K562 (cell line): ENCODE measurements around the gene NRCAM. TPM values are rescaled to one million over a fixed set of nuclear protein-coding genes. Genes with fewer than 3 reads are reported as not detected.
A peak's percentile ranks its signal among the peaks of the same experiment; 100 is the strongest.

Experiments used
- ARID2 ChIP-seq: fragments of 450-650 bp; IDR thresholded peaks from 2 replicates; pipeline ENCODE4 v1.6.1; 2017; ENCODE audit warnings: antibody characterized with exemption, mild to moderate bottlenecking
- ARID3B ChIP-seq: fragments of 250-450 bp; sonication (Bioruptor Pico); IDR thresholded peaks from 2 replicates; pipeline ENCODE4 v1.4.0; 2020; ENCODE audit warnings: borderline replicate concordance
- ARNT ChIP-seq, 2 experiments: fragments of 450-650 bp; IDR thresholded peaks; 2 replicates each; pipeline ENCODE4 v1.6.1; 2016; ENCODE audit warnings: mild to moderate bottlenecking in 1 of 2
- ELF1 ChIP-seq: fragments of 200-800 bp; sonication (Bioruptor generic); IDR thresholded peaks from 2 replicates; pipeline ENCODE4 v1.6.1; 2016; ENCODE audit warnings: missing genetic modification characterization, missing compliant biosample characterization
- GABPB1 ChIP-seq: sonication (generic); formaldehyde crosslinking; IDR thresholded peaks from 2 replicates; pipeline ENCODE4 v1.8.0; 2022; ENCODE audit warnings: mild to moderate bottlenecking, missing genetic modification reagents
- HDAC1 ChIP-seq, 2 experiments: fragments of 450-650 bp; IDR thresholded peaks; 2 replicates each; pipeline ENCODE4 v1.6.1; 2016 to 2017; ENCODE audit warnings: inconsistent platforms in 1 of 2, mild to moderate bottlenecking in 1 of 2, moderate library complexity in 1 of 2
- HDAC3 ChIP-seq: fragments of 450-650 bp; IDR thresholded peaks from 2 replicates; pipeline ENCODE4 v1.6.1; 2018; ENCODE audit warnings: borderline replicate concordance, mild to moderate bottlenecking, moderate library complexity; ENCODE audit not compliant: partially characterized antibody
- KDM2B ChIP-seq: fragments of 250-450 bp; sonication (Bioruptor Pico); IDR thresholded peaks from 2 replicates; pipeline ENCODE4 v1.8.0; 2021; ENCODE audit warnings: mild to moderate bottlenecking, moderate library complexity
- PATZ1 ChIP-seq: fragments of 250-450 bp; sonication (Bioruptor Pico); IDR thresholded peaks from 2 replicates; pipeline ENCODE4 v1.5.0; 2020; ENCODE audit warnings: mild to moderate bottlenecking, borderline replicate concordance
- PHF8 ChIP-seq: fragments of 200-600 bp; sonication (generic); IDR thresholded peaks from 2 replicates; pipeline ENCODE4 v1.6.1; 2012; ENCODE audit warnings: mixed run types, mild to moderate bottlenecking, inconsistent platforms, low read length, moderate library complexity, borderline replicate concordance
- SMARCA4 ChIP-seq: fragments of 450-650 bp; IDR thresholded peaks from 2 replicates; pipeline ENCODE4 v1.6.1; 2016
- SRSF9 ChIP-seq: fragments of 200-400 bp; formaldehyde crosslinking; IDR thresholded peaks from 2 replicates; pipeline ENCODE4 v1.6.1; 2017; ENCODE audit warnings: low read depth, low read length, borderline replicate concordance
- TAF1 ChIP-seq: IDR thresholded peaks from 2 replicates; pipeline ENCODE4 v1.6.1; 2011; ENCODE audit warnings: mild to moderate bottlenecking, low read length, moderate library complexity; ENCODE audit not compliant: insufficient read depth, control insufficient read depth, severe bottlenecking; ENCODE audit errors: extremely low read depth
- TEAD4 ChIP-seq, 2 experiments: sonication (generic) in 1 of 2; formaldehyde crosslinking in 1 of 2; IDR thresholded peaks; 2 replicates each; pipeline versions ENCODE4 v1.6.1 to v1.8.0; 2012 to 2022; ENCODE audit warnings: borderline replicate concordance in 1 of 2, inconsistent platforms in 1 of 2, low read length in 1 of 2, mild to moderate bottlenecking in 1 of 2, missing genetic modification reagents in 1 of 2
- THRA ChIP-seq: fragments of 450-650 bp; IDR thresholded peaks from 2 replicates; pipeline ENCODE4 v1.6.1; 2017; ENCODE audit warnings: mild to moderate bottlenecking, moderate library complexity
- ZNF121 ChIP-seq: sonication (generic); formaldehyde crosslinking; conservative IDR thresholded peaks from 2 replicates; pipeline ENCODE4 v1.8.0; 2022; ENCODE audit warnings: missing genetic modification reagents
- ZNF699 ChIP-seq: fragments of 250-450 bp; sonication (Bioruptor Pico); IDR thresholded peaks from 2 replicates; pipeline ENCODE4 v1.8.0; 2021; ENCODE audit warnings: mild to moderate bottlenecking, moderate library complexity; ENCODE audit not compliant: insufficient replicate concordance
- polyA plus RNA-seq, 8 experiments: library from polyadenylated mRNA; depleted of rRNA in 4 of 8; stranded (reverse) in 5 of 8; unstranded in 3 of 8; fragments of >200 nt; fragmentation: Nextera tagmentation in 2 of 8; fragmentation: Illumina TruSeq in 1 of 8; extraction: Ambion mirVana in 2 of 8; extraction: Trizol in 1 of 8; gene quantifications; 2 replicates each; pipeline versions ENCODE4 v1.2.1 to v1.2.3, GENCODE V29; 2011 to 2014; ENCODE audit warnings: inconsistent platforms in 1 of 8, missing spikeins in 1 of 8
- total RNA-seq, 7 experiments: library from RNA; depleted of rRNA in 6 of 7; stranded (reverse); fragments of >200 nt in 6 of 7; fragmentation: Illumina TruSeq in 2 of 7; extraction: Trizol in 2 of 7; gene quantifications; 2 replicates each; pipeline versions ENCODE4 v1.2.1 to v1.2.3, GENCODE V29; 2011 to 2021; ENCODE audit warnings: low replicate concordance in 1 of 7
- TF ChIP-seq, protein P1 (sequence below): fragments of 250-450 bp; sonication (Bioruptor Pico); IDR thresholded peaks from 2 replicates; pipeline ENCODE4 v1.6.1; 2021; ENCODE audit warnings: mild to moderate bottlenecking
- TF ChIP-seq, protein P2 (sequence below): fragments of 450-650 bp; formaldehyde crosslinking; IDR thresholded peaks from 2 replicates; pipeline ENCODE4 v1.4.0; 2020; ENCODE audit warnings: mild to moderate bottlenecking, moderate library complexity

NRCAM gene
- total and polyA plus RNA-seq, 9 of the 15 experiments (the other 6 are each of a cell fraction or from before 2014, with no cell fraction given), result 0.03 to 0.54 (median 0.12) TPM; not detected in 1

GRCh38 chr7:108181073-108181985, 274.9 kb downstream of the NRCAM start (continued):
- TF ChIP-seq ARID2, result peak; percentile 81
- TF ChIP-seq ELF1 (tag), result 0 out of 2 replicates have a peak, but pooled peaks have one; percentile 33
- TF ChIP-seq SMARCA4, result no peak
- TF ChIP-seq PATZ1 (CRISPR knock-in tag), result no peak
- no peak for TF ChIP-seq SRSF9
- no peak for TF ChIP-seq ZNF699 (CRISPR knock-in tag)
- TF ChIP-seq, protein P1, sequence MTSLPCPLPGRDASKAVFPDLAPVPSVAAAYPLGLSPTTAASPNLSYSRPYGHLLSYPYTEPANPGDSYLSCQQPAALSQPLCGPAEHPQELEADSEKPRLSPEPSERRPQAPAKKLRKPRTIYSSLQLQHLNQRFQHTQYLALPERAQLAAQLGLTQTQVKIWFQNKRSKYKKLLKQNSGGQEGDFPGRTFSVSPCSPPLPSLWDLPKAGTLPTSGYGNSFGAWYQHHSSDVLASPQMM (CRISPR knock-in tag), result no peak
- TF ChIP-seq ARNT (IDR thresholded peaks at IDR 0.05), result peak in 1 of 2 experiments; percentile 82; a peak in 1 of 4 replicates
- no peak for TF ChIP-seq THRA
- TF ChIP-seq TAF1, result no peak
- TF ChIP-seq HDAC1 (IDR thresholded peaks at IDR 0.05), result peak in 1 of 2 experiments; percentile 76; a peak in 1 of 4 replicates
- TF ChIP-seq KDM2B (CRISPR knock-in tag), result no peak
- TF ChIP-seq ARID3B (CRISPR knock-in tag), result no peak
- no peak for TF ChIP-seq ZNF121
- 0 out of 2 replicates have a peak, but pooled peaks have one; percentile 6 for TF ChIP-seq TEAD4 (IDR thresholded peaks at IDR 0.05; ENCODE audit: low read length)
- no peak for TF ChIP-seq TEAD4 (CRISPR knock-in tag; IDR thresholded peaks at IDR 0.05; ENCODE audit: borderline replicate concordance)
- TF ChIP-seq HDAC3, result no peak
- no peak for TF ChIP-seq GABPB1 (CRISPR knock-in tag)
- TF ChIP-seq, protein P2, sequence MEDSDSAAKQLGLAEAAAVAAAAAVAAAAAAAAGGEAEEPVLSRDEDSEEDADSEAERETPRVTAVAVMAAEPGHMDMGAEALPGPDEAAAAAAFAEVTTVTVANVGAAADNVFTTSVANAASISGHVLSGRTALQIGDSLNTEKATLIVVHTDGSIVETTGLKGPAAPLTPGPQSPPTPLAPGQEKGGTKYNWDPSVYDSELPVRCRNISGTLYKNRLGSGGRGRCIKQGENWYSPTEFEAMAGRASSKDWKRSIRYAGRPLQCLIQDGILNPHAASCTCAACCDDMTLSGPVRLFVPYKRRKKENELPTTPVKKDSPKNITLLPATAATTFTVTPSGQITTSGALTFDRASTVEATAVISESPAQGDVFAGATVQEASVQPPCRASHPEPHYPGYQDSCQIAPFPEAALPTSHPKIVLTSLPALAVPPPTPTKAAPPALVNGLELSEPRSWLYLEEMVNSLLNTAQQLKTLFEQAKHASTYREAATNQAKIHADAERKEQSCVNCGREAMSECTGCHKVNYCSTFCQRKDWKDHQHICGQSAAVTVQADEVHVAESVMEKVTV (CRISPR knock-in tag), result peak; percentile 90
- no peak for TF ChIP-seq PHF8
